HEK293 (cell line): ENCODE results near the gene PBLD.

ENCODE experiments used
- CTCF ChIA-PET: fragments of 350-600 bp; formaldehyde crosslinking; extraction: SDS; loops from one replicate; lab custom pipeline; 2021; ENCODE audit warnings: antibody characterized with exemption; lab: Yijun Ruan, JAX
- POLR2A ChIA-PET: fragments of 300-600 bp; formaldehyde crosslinking; extraction: SDS; loops from one replicate; lab custom pipeline; 2020; ENCODE audit warnings: antibody characterized with exemption, inconsistent platforms; lab: Yijun Ruan, JAX
- H3K27ac ChIP-seq: fragments of 200-500 bp; sonication (Bioruptor generic); 2 replicates; pipeline ENCODE4 v1.5.1; 2014; ENCODE audit warnings: low read depth, low read length, control low read depth, inconsistent platforms; ENCODE audit errors: extremely low read depth
- H3K36me3 ChIP-seq, 2 experiments: fragments of 200-500 bp in 1 of 2; sonication (Bioruptor generic) in 1 of 2; 1 replicate in 1 of 2; 2 replicates in 1 of 2; pipeline ENCODE4 v1.5.1; 2014 to 2017; ENCODE audit warnings: inconsistent platforms in 2 of 2, low read length in 2 of 2; ENCODE audit not compliant: control insufficient read depth in 2 of 2, insufficient read depth in 1 of 2
- H3K4me1 ChIP-seq: fragments of 200-500 bp; sonication (Bioruptor generic); 2 replicates; pipeline ENCODE4 v1.5.1; 2014; ENCODE audit warnings: mild to moderate bottlenecking, low read length, inconsistent platforms; ENCODE audit not compliant: control insufficient read depth, insufficient read depth
- H3K4me3 ChIP-seq: 2 replicates; pipeline ENCODE4 v1.5.1; 2011; ENCODE audit warnings: low read depth, mild to moderate bottlenecking, control low read depth, low read length, moderate library complexity
- H3K9me3 ChIP-seq: fragments of 200-500 bp; sonication (Bioruptor generic); 2 replicates; pipeline ENCODE4 v1.5.1; 2014; ENCODE audit warnings: low read depth, low read length, inconsistent platforms; ENCODE audit not compliant: control insufficient read depth, insufficient read depth
- EGR2 ChIP-seq: fragments of 450-650 bp; formaldehyde crosslinking; IDR thresholded peaks from 2 replicates; pipeline ENCODE4 v1.5.1; 2016; ENCODE audit warnings: low read depth, missing biosample characterization, missing genetic modification characterization
- GLIS1 ChIP-seq: fragments of 450-650 bp; formaldehyde crosslinking; IDR thresholded peaks from 2 replicates; pipeline ENCODE4 v1.5.1; 2016; ENCODE audit warnings: missing biosample characterization, missing genetic modification characterization
- KLF17 ChIP-seq: fragments of 450-650 bp; formaldehyde crosslinking; IDR thresholded peaks from 2 replicates; pipeline ENCODE4 v1.5.1; 2016; ENCODE audit warnings: missing biosample characterization, missing genetic modification characterization
- KLF8 ChIP-seq: fragments of 450-650 bp; formaldehyde crosslinking; IDR thresholded peaks from 2 replicates; pipeline ENCODE4 v1.5.1; 2016; ENCODE audit warnings: missing biosample characterization, missing genetic modification characterization
- KLF9 ChIP-seq: fragments of 450-650 bp; formaldehyde crosslinking; IDR thresholded peaks from 2 replicates; pipeline ENCODE4 v1.5.1; 2016; ENCODE audit warnings: missing biosample characterization, missing genetic modification characterization, low read depth
- MZF1 ChIP-seq: fragments of 450-650 bp; formaldehyde crosslinking; IDR thresholded peaks from 2 replicates; pipeline ENCODE4 v1.5.1; 2017; ENCODE audit warnings: missing biosample characterization, missing genetic modification characterization, borderline replicate concordance
- PRDM2 ChIP-seq: fragments of 450-650 bp; formaldehyde crosslinking; IDR thresholded peaks from 2 replicates; pipeline ENCODE4 v1.5.1; 2016; ENCODE audit warnings: missing biosample characterization, missing genetic modification characterization, borderline replicate concordance
- SP7 ChIP-seq: fragments of 450-650 bp; formaldehyde crosslinking; IDR thresholded peaks from 2 replicates; pipeline ENCODE4 v1.5.1; 2016; ENCODE audit warnings: missing biosample characterization, missing genetic modification characterization
- ZBTB17 ChIP-seq: fragments of 450-650 bp; formaldehyde crosslinking; IDR thresholded peaks from 2 replicates; pipeline ENCODE4 v1.5.1; 2016; ENCODE audit warnings: missing biosample characterization, missing genetic modification characterization
- ZIC2 ChIP-seq: fragments of 450-650 bp; formaldehyde crosslinking; IDR thresholded peaks from 2 replicates; pipeline ENCODE4 v1.5.1; 2016; ENCODE audit warnings: missing biosample characterization, missing genetic modification characterization
- ZNF10 ChIP-seq: fragments of 450-650 bp; formaldehyde crosslinking; IDR thresholded peaks from 2 replicates; pipeline ENCODE4 v1.5.1; 2017; ENCODE audit warnings: missing biosample characterization, missing genetic modification characterization
- ZNF114 ChIP-seq: fragments of 450-650 bp; formaldehyde crosslinking; IDR thresholded peaks from 2 replicates; pipeline ENCODE4 v1.5.0; 2017; ENCODE audit warnings: missing biosample characterization, missing genetic modification characterization
- ZNF155 ChIP-seq: fragments of 450-650 bp; formaldehyde crosslinking; IDR thresholded peaks from 2 replicates; pipeline ENCODE4 v1.5.1; 2016; ENCODE audit warnings: missing biosample characterization, missing genetic modification characterization
- ZNF24 ChIP-seq: fragments of 450-650 bp; formaldehyde crosslinking; IDR thresholded peaks from 2 replicates; pipeline ENCODE4 v1.5.1; 2016; ENCODE audit warnings: missing biosample characterization, missing genetic modification characterization
- ZNF302 ChIP-seq: fragments of 450-650 bp; formaldehyde crosslinking; IDR thresholded peaks from 2 replicates; pipeline ENCODE4 v1.5.1; 2016; ENCODE audit warnings: missing biosample characterization, missing genetic modification characterization, low read depth
- ZNF311 ChIP-seq: fragments of 450-650 bp; formaldehyde crosslinking; IDR thresholded peaks from 2 replicates; pipeline ENCODE4 v1.5.1; 2017; ENCODE audit warnings: missing biosample characterization, missing genetic modification characterization, borderline replicate concordance
- ZNF324 ChIP-seq: fragments of 450-650 bp; formaldehyde crosslinking; IDR thresholded peaks from 2 replicates; pipeline ENCODE4 v1.5.1; 2016; ENCODE audit warnings: missing biosample characterization, missing genetic modification characterization
- ZNF416 ChIP-seq: fragments of 450-650 bp; formaldehyde crosslinking; IDR thresholded peaks from 2 replicates; pipeline ENCODE4 v1.5.1; 2016; ENCODE audit warnings: missing biosample characterization, missing genetic modification characterization
- ZNF510 ChIP-seq: fragments of 450-650 bp; formaldehyde crosslinking; IDR thresholded peaks from 2 replicates; pipeline ENCODE4 v1.5.1; 2018; ENCODE audit warnings: mild to moderate bottlenecking, missing genetic modification characterization, missing biosample characterization; ENCODE audit not compliant: insufficient replicate concordance
- ZNF518A ChIP-seq: fragments of 450-650 bp; formaldehyde crosslinking; conservative IDR thresholded peaks from 2 replicates; pipeline ENCODE4 v1.5.1; 2016; ENCODE audit warnings: low read depth, missing biosample characterization, missing genetic modification characterization
- ZNF560 ChIP-seq: fragments of 450-650 bp; formaldehyde crosslinking; IDR thresholded peaks from 2 replicates; pipeline ENCODE4 v1.5.1; 2017; ENCODE audit warnings: missing biosample characterization, missing genetic modification characterization, borderline replicate concordance
- ZNF596 ChIP-seq: fragments of 450-650 bp; IDR thresholded peaks from 2 replicates; pipeline ENCODE4 v1.5.0; 2018; ENCODE audit warnings: missing biosample characterization, mild to moderate bottlenecking, missing genetic modification characterization, moderate library complexity
- ZNF623 ChIP-seq: fragments of 450-650 bp; formaldehyde crosslinking; IDR thresholded peaks from 2 replicates; pipeline ENCODE4 v1.5.1; 2016; ENCODE audit warnings: missing biosample characterization, missing genetic modification characterization
- ZNF660 ChIP-seq: fragments of 450-650 bp; IDR thresholded peaks from 2 replicates; pipeline ENCODE4 v1.5.1; 2018; ENCODE audit warnings: missing biosample characterization, mild to moderate bottlenecking, missing genetic modification characterization
- ZSCAN16 ChIP-seq: fragments of 450-650 bp; formaldehyde crosslinking; IDR thresholded peaks from 2 replicates; pipeline ENCODE4 v1.5.1; 2016; ENCODE audit warnings: missing biosample characterization, missing genetic modification characterization
- ZXDB ChIP-seq: fragments of 450-650 bp; formaldehyde crosslinking; IDR thresholded peaks from 2 replicates; pipeline ENCODE4 v1.5.1; 2016; ENCODE audit warnings: missing biosample characterization, missing genetic modification characterization

Gene PBLD

GRCh38 chr10:68365611-68366010 lies 32.9 kb upstream of the PBLD start:
- CTCF ChIA-PET = no interaction called here
- Histone ChIP-seq H3K9me3 (no peaks in the 10 kb centered on the region), H3K27ac (no peak overlapping the region), H3K36me3 (peaks cover 25 to 52% of the 10 kb centered on the region in 2 experiments), H3K4me1 (no peaks in the 10 kb centered on the region), H3K4me3 (no peak overlapping the region)
- TF ChIP-seq MZF1 (no peak), ZNF155 (no peak), GLIS1 (tag by site-specific recombination) (no peak), SP7 (tag by site-specific recombination) (no peak), ZXDB (tag by site-specific recombination) (no peak), ZNF510 (tag by site-specific recombination) (no peak), PRDM2 (tag by site-specific recombination) (no peak), ZNF623 (no peak), ZNF24 (tag by site-specific recombination) (no peak), ZNF660 (no peak), KLF9 (tag by site-specific recombination) (no peak), ZNF311 (tag by site-specific recombination) (no peak), KLF8 (tag by site-specific recombination) (no peak), ZNF596 (tag by site-specific recombination) (no peak), ZNF302 (no peak), ZIC2 (tag by site-specific recombination) (no peak), ZSCAN16 (no peak), KLF17 (no peak)
- POLR2A ChIA-PET = no interaction called here

- Histone ChIP-seq H3K27ac (no peak overlapping the region), H3K9me3 (no peaks in the 10 kb centered on the region), H3K4me1 (no peaks in the 10 kb centered on the region), H3K4me3 (no peak overlapping the region), H3K36me3 (peaks cover 33 to 46% of the 10 kb centered on the region in 2 experiments)
- ChIA-PET CTCF (interaction anchor here (2.0 kb wide), 1 partner anchor 16 kb away, joined by 6 read pairs; no protein-coding TSS in a partner anchor), POLR2A (no interaction called here)
- no peak for TF ChIP-seq EGR2 (tag by site-specific recombination)
- no peak for TF ChIP-seq ZNF10
- TF ChIP-seq ZNF114 (tag by site-specific recombination) = no peak
- TF ChIP-seq ZNF560 (tag by site-specific recombination) = no peak
- TF ChIP-seq ZBTB17 (tag by site-specific recombination) = no peak
- no peak for TF ChIP-seq ZNF518A (tag by site-specific recombination)
- TF ChIP-seq ZNF324 (tag by site-specific recombination) = no peak
- TF ChIP-seq ZNF416 (tag by site-specific recombination) = no peak
These were observed 31.6 kb upstream of the PBLD start for GRCh38 chr10:68364101-68364886.
